H1 (cell line): Measurements from ENCODE around the gene CIDEA. TPM values are rescaled to one million over a fixed set of nuclear protein-coding genes. Genes with fewer than 3 reads are reported as not detected.

Experiments
- CTCF ChIA-PET: fragments of 300-600 bp; sonication (Branson Sonifier 250); formaldehyde crosslinking; loops from one replicate; lab custom pipeline; 2021; ENCODE audit not compliant: partially characterized antibody; lab: Charles Lee
- POLR2A ChIA-PET: fragments of 300-600 bp; sonication (Branson Sonifier 250); formaldehyde crosslinking; loops from one replicate; lab custom pipeline; 2021; ENCODE audit warnings: inconsistent platforms; ENCODE audit not compliant: partially characterized antibody; lab: Charles Lee
- DNase-seq, 2 experiments: peaks; one replicate each; pipeline versions ENCODE4 v3.0.0 to v3.0.0-alpha.2; 2010 to 2022; ENCODE audit warnings: low spot score in 2 of 2, low read depth in 1 of 2, mixed read lengths in 1 of 2
- FAIRE-seq: peaks from 2 replicates; lab custom pipeline; 2011; peaks lifted over from hg19 to GRCh38; lab: Jason Lieb, UNC
- H2AFZ ChIP-seq: 2 replicates; pipeline ENCODE4 v1.8.1; 2012; ENCODE audit warnings: low read length, inconsistent platforms
- H2AK5ac ChIP-seq: 2 replicates; pipeline ENCODE4 v1.6.1; 2013; ENCODE audit warnings: low read depth, low read length
- H2BK120ac ChIP-seq: replicated peaks from 2 replicates; pipeline ENCODE3; 2013; ENCODE audit warnings: low read depth, low read length, inconsistent platforms
- H2BK12ac ChIP-seq: 2 replicates; pipeline ENCODE4 v1.6.1; 2013; ENCODE audit warnings: low read depth, low read length
- H2BK15ac ChIP-seq: 2 replicates; pipeline ENCODE4 v1.6.1; 2013; ENCODE audit warnings: low read length
- H2BK20ac ChIP-seq: 2 replicates; pipeline ENCODE4 v1.6.1; 2013; ENCODE audit warnings: low read length
- H2BK5ac ChIP-seq: 2 replicates; pipeline ENCODE4 v1.6.1; 2013; ENCODE audit warnings: low read depth, low read length
- H3K14ac ChIP-seq: 2 replicates; pipeline ENCODE4 v1.6.1; 2013; ENCODE audit warnings: inconsistent platforms; ENCODE audit not compliant: insufficient read length
- H3K18ac ChIP-seq: 2 replicates; pipeline ENCODE4 v1.6.1; 2013; ENCODE audit warnings: low read length; ENCODE audit errors: extremely low read depth
- H3K23ac ChIP-seq: 2 replicates; pipeline ENCODE4 v1.6.1; 2013; ENCODE audit warnings: inconsistent platforms; ENCODE audit not compliant: insufficient read length
- H3K23me2 ChIP-seq: 2 replicates; pipeline ENCODE4 v1.6.1; 2013; ENCODE audit warnings: low read depth, low read length
- H3K27ac ChIP-seq: 2 replicates; pipeline ENCODE4 v1.6.1; 2011; ENCODE audit warnings: low read depth, low read length, inconsistent platforms
- H3K27me3 ChIP-seq, 4 experiments: replicated peaks in 1 of 4; 1 replicate in 1 of 4; 2 replicates in 3 of 4; pipeline versions ENCODE4 v1.6.1 to v1.8.1; 2011 to 2013; ENCODE audit warnings: low read length in 3 of 4, mild to moderate bottlenecking in 3 of 4, inconsistent platforms in 2 of 4, mixed read lengths in 2 of 4, moderate library complexity in 1 of 4; ENCODE audit not compliant: control insufficient read depth in 3 of 4, insufficient read depth in 3 of 4; ENCODE audit errors: extremely low read depth in 1 of 4
- H3K36me3 ChIP-seq, 4 experiments: 2 replicates each; pipeline versions ENCODE4 v1.6.1 to v1.8.1; 2011 to 2013; ENCODE audit warnings: mild to moderate bottlenecking in 4 of 4, low read length in 3 of 4, moderate library complexity in 2 of 4, control low read depth in 1 of 4, inconsistent platforms in 1 of 4; ENCODE audit not compliant: insufficient read depth in 4 of 4, control insufficient read depth in 2 of 4
- H3K4ac ChIP-seq: replicated peaks from 2 replicates; pipeline ENCODE3; 2013; ENCODE audit warnings: low read length, low read depth, mixed read lengths, inconsistent platforms; ENCODE audit not compliant: insufficient read length
- H3K4me1 ChIP-seq, 4 experiments: replicated peaks in 1 of 4; 1 replicate in 1 of 4; 2 replicates in 3 of 4; pipeline versions ENCODE4 v1.6.1 to v1.8.1; 2011 to 2013; ENCODE audit warnings: low read length in 3 of 4, inconsistent platforms in 2 of 4, mixed read lengths in 1 of 4; ENCODE audit not compliant: insufficient read depth in 4 of 4, control insufficient read depth in 3 of 4
- H3K4me2 ChIP-seq, 2 experiments: 2 replicates each; pipeline versions ENCODE4 v1.6.1 to v1.8.1; 2011 to 2013; ENCODE audit warnings: low read depth in 2 of 2, low read length in 2 of 2, control low read depth in 1 of 2, inconsistent platforms in 1 of 2, mild to moderate bottlenecking in 1 of 2; ENCODE audit not compliant: insufficient read depth in 1 of 2
- H3K4me3 ChIP-seq, 4 experiments: fragments of 200-600, 300-600 bp in 1 of 4; sonication (generic), shearing (Covaris generic), sonication (Bioruptor Twin) in 1 of 4; 2 replicates each; pipeline versions ENCODE4 v1.5.1 to v1.8.1; 2011 to 2016; ENCODE audit warnings: low read length in 4 of 4, low read depth in 3 of 4, control low read depth in 2 of 4, inconsistent platforms in 2 of 4, mild to moderate bottlenecking in 2 of 4, mixed read lengths in 1 of 4, moderate library complexity in 1 of 4; ENCODE audit not compliant: insufficient read depth in 2 of 4; ENCODE audit errors: extremely low read depth in 1 of 4
- H3K56ac ChIP-seq: replicated peaks from 2 replicates; pipeline ENCODE3; 2013; ENCODE audit warnings: low read depth, mild to moderate bottlenecking, mixed read lengths, low read length, inconsistent platforms; ENCODE audit not compliant: insufficient read length
- H3K79me1 ChIP-seq: 2 replicates; pipeline ENCODE4 v1.6.1; 2013; ENCODE audit warnings: low read depth, low read length, control low read depth
- H3K79me2 ChIP-seq, 2 experiments: 2 replicates each; pipeline versions ENCODE4 v1.6.1 to v1.8.1; 2012 to 2013; ENCODE audit warnings: low read length in 2 of 2, mild to moderate bottlenecking in 2 of 2, inconsistent platforms in 1 of 2; ENCODE audit not compliant: insufficient read depth in 2 of 2, control insufficient read depth in 1 of 2
- H3K9ac ChIP-seq, 4 experiments: replicated peaks in 1 of 4; 1 replicate in 1 of 4; 2 replicates in 3 of 4; pipeline versions ENCODE4 v1.6.1 to v1.8.1; 2011 to 2013; ENCODE audit warnings: low read depth in 3 of 4, low read length in 3 of 4, control low read depth in 2 of 4, mild to moderate bottlenecking in 2 of 4, moderate library complexity in 2 of 4, inconsistent platforms in 1 of 4; ENCODE audit errors: extremely low read depth in 1 of 4
- H3K9me3 ChIP-seq, 2 experiments: 2 replicates each; pipeline versions ENCODE4 v1.6.1 to v1.8.1; 2012 to 2013; ENCODE audit warnings: mild to moderate bottlenecking in 2 of 2, moderate library complexity in 2 of 2, control low read depth in 1 of 2, inconsistent platforms in 1 of 2, low read depth in 1 of 2, low read length in 1 of 2, mixed read lengths in 1 of 2; ENCODE audit not compliant: insufficient read depth in 2 of 2
- H4K20me1 ChIP-seq, 2 experiments: replicated peaks in 1 of 2; 2 replicates each; pipeline versions ENCODE3 to v1.8.1; 2011 to 2013; ENCODE audit warnings: inconsistent platforms in 2 of 2, low read length in 2 of 2, mild to moderate bottlenecking in 1 of 2; ENCODE audit not compliant: insufficient read depth in 2 of 2, control insufficient read depth in 1 of 2
- H4K5ac ChIP-seq: 2 replicates; pipeline ENCODE4 v1.6.1; 2013; ENCODE audit warnings: low read length, low read depth, mixed read lengths, inconsistent platforms; ENCODE audit not compliant: insufficient read length
- H4K8ac ChIP-seq: 2 replicates; pipeline ENCODE4 v1.8.0; 2013; ENCODE audit warnings: mild to moderate bottlenecking, moderate library complexity, low read length, inconsistent platforms; ENCODE audit not compliant: insufficient read depth; ENCODE audit errors: extremely low read depth
- H4K91ac ChIP-seq: replicated peaks from 2 replicates; pipeline ENCODE3; 2013; ENCODE audit warnings: low read length, mixed read lengths, inconsistent platforms; ENCODE audit not compliant: insufficient read length
- CBX5 ChIP-seq: fragments of 300-800, 300-1000 bp; sonication (generic); IDR thresholded peaks from 2 replicates; pipeline ENCODE4 v1.7.1; 2016; ENCODE audit warnings: antibody characterized with exemption, low read length, low read depth
- CEBPB ChIP-seq: IDR thresholded peaks from 2 replicates; pipeline ENCODE4 v1.6.1; 2012; ENCODE audit warnings: low read depth, low read length
- EGR1 ChIP-seq: IDR thresholded peaks from 2 replicates; pipeline ENCODE4 v1.6.1; 2011; ENCODE audit warnings: low read depth, low read length, borderline replicate concordance
- GTF2F1 ChIP-seq: IDR thresholded peaks from 2 replicates; pipeline ENCODE4 v1.6.1; 2012; ENCODE audit warnings: low read depth, low read length, improper control_type of control experiment, borderline replicate concordance
- SIN3A ChIP-seq, 2 experiments: IDR thresholded peaks in 1 of 2; conservative IDR thresholded peaks in 1 of 2; 2 replicates each; pipeline ENCODE4 v1.6.1; 2011 to 2012; ENCODE audit warnings: low read length in 2 of 2, improper control_type of control experiment in 1 of 2, low read depth in 1 of 2, mild to moderate bottlenecking in 1 of 2
- SP4 ChIP-seq: IDR thresholded peaks from 2 replicates; pipeline ENCODE4 v1.6.1; 2012; ENCODE audit warnings: low read length, inconsistent platforms
- TBP ChIP-seq: IDR thresholded peaks from 2 replicates; pipeline ENCODE4 v1.6.1; 2011; ENCODE audit warnings: low read depth, low read length, improper control_type of control experiment
- WGBS, 2 experiments: shearing (Covaris generic) in 1 of 2; methylation state at CpG; one replicate each; pipeline versions ENCODE4 v1.1.6 to v1.1.7; 2013 to 2015; ENCODE audit warnings: low lambda C conversion rate in 2 of 2, mixed read lengths in 2 of 2, inconsistent platforms in 1 of 2, low coverage in 1 of 2, missing lambda C conversion rate in 1 of 2; ENCODE audit not compliant: insufficient replicate concordance in 2 of 2, insufficient coverage in 1 of 2, insufficient read length in 1 of 2; ENCODE audit errors: extremely low coverage in 1 of 2, missing lambda C conversion rate in 1 of 2; 5-methylcytosine and 5-hydroxymethylcytosine counted together
- polyA plus RNA-seq, 7 experiments: library from polyadenylated mRNA; depleted of rRNA in 3 of 7; stranded (reverse) in 5 of 7; unstranded in 2 of 7; fragments of >200 nt in 5 of 7; fragments of 200-250 nt in 2 of 7; gene quantifications; 1 replicate in 5 of 7; 2 replicates in 1 of 7; 4 replicates in 1 of 7; pipeline versions ENCODE4 v1.2.1 to v1.2.3, GENCODE V29; 2011 to 2013; ENCODE audit warnings: missing spikeins in 2 of 7, mixed read lengths in 2 of 7
- total RNA-seq: library from RNA; stranded (reverse); fragmentation: NEBNext Ultra II Directional; extraction: Animal tissue kit (Norgen Biotek cat#: 25700); gene quantifications from 2 replicates; pipeline ENCODE4 v1.2.1, GENCODE V29; 2021

CIDEA gene
- total and polyA plus RNA-seq, 2 of the 8 experiments (the other 6 are each of a cell fraction or from before 2014, with no cell fraction given) = not detected

GRCh38 chr18:12242658-12243260 is 11.4 kb upstream of the CIDEA start:
- no peak overlapping the region for H2BK20ac ChIP-seq
- H3K9me3 ChIP-seq = no peaks in the 10 kb centered on the region; a peak in 1 of 4 replicates
- H3K4me3 ChIP-seq = no peak overlapping the region
- H2BK120ac ChIP-seq = no peak overlapping the region
- H3K27me3 ChIP-seq = peaks cover 0 to 13% (median 6%) of the 10 kb centered on the region in 4 experiments; a peak in 4 of 7 replicates
- no peak overlapping the region for H4K8ac ChIP-seq
- no peak for TF ChIP-seq TBP
- no peak for TF ChIP-seq CBX5
- TF ChIP-seq SP4 = no peak
- TF ChIP-seq EGR1 = no peak
- no peak for TF ChIP-seq CEBPB
- no peak for TF ChIP-seq SIN3A (conservative IDR thresholded peaks at IDR 0.05 in 1 of 2, IDR thresholded peaks at IDR 0.05 in 1 of 2; ENCODE audit: low read depth in 1 of 2, low read length in 2 of 2)
- no peak for TF ChIP-seq GTF2F1
- H3K23me2 ChIP-seq = no peaks in the 10 kb centered on the region
- 95% methylated on average over 10 of the region's 21 CpGs; no CpG with 5 or more reads in 1 of the 2 experiments for WGBS, 2 experiments
- no peaks in the 10 kb centered on the region for H3K36me3 ChIP-seq
- H3K27ac ChIP-seq = no peak overlapping the region
- H3K23ac ChIP-seq = no peak overlapping the region
- H2AFZ ChIP-seq = no peak overlapping the region
- no peaks in the 10 kb centered on the region for H3K79me2 ChIP-seq
- no peaks in the 10 kb centered on the region for H3K79me1 ChIP-seq
- H3K4ac ChIP-seq = no peak overlapping the region
- H2AK5ac ChIP-seq = no peak overlapping the region
- no peak overlapping the region for H3K14ac ChIP-seq
- POLR2A ChIA-PET = no interaction called here
- H4K20me1 ChIP-seq = peaks cover 0 to 2% of the 10 kb centered on the region in 2 experiments
- H3K18ac ChIP-seq = no peak overlapping the region
- H2BK15ac ChIP-seq = no peak overlapping the region
- H4K91ac ChIP-seq = no peak overlapping the region
- peaks cover 0 to 2% (median 0%) of the 10 kb centered on the region in 4 experiments; a peak in 2 of 7 replicates for H3K4me1 ChIP-seq
- no peak for FAIRE-seq
- no peak overlapping the region for H2BK12ac ChIP-seq
- H3K56ac ChIP-seq = no peak overlapping the region
- no peak for DNase-seq
- H3K4me2 ChIP-seq = no peak overlapping the region
- CTCF ChIA-PET = interaction anchor here (0.7 to 1.2 kb wide), 2 partner anchors 18 to 151 kb away, joined by 3 read pairs; no protein-coding TSS in a partner anchor
- H4K5ac ChIP-seq = no peak overlapping the region
- no peak overlapping the region for H3K9ac ChIP-seq
- H2BK5ac ChIP-seq = no peak overlapping the region
